Breast epithelium (tissue), 3 donors: ENCODE results near the gene RALGDS.

Experiments used
- POLR2A ChIP-seq: fragments of 450-650 bp; IDR thresholded peaks from one replicate; pipeline ENCODE4 v1.6.1; 2016; ENCODE audit warnings: antibody characterized with exemption, mild to moderate bottlenecking, moderate library complexity
- TF ChIP-seq, protein P1 (sequence below), 3 donors: fragments of 450-650 bp; IDR thresholded peaks; one replicate each; pipeline ENCODE4 v1.5.1; 2016 to 2017; ENCODE audit warnings: antibody characterized with exemption in 3 of 3, mild to moderate bottlenecking in 3 of 3, moderate library complexity in 3 of 3

DNA sequence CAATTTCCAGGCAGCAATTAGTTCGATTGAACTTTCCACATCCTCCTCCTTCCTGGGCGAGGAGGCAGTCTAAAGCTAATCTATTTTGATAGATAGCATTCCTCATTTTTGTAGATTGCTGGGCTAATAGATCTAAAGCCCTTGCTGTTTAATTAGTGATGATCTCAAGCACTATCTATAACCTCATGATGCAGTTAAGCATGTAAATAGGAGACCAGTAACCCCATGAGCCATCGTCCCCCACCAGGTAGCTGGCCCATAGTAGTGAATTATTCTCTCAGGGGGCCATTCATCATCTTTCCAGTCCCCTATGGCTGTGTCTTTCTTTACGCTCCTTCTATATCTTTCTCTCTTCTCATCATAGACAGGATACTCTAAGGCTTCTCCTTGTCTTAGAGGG is 44.3 kb downstream of the RALGDS start:
- no peak for TF ChIP-seq POLR2A
- TF ChIP-seq, protein P1, sequence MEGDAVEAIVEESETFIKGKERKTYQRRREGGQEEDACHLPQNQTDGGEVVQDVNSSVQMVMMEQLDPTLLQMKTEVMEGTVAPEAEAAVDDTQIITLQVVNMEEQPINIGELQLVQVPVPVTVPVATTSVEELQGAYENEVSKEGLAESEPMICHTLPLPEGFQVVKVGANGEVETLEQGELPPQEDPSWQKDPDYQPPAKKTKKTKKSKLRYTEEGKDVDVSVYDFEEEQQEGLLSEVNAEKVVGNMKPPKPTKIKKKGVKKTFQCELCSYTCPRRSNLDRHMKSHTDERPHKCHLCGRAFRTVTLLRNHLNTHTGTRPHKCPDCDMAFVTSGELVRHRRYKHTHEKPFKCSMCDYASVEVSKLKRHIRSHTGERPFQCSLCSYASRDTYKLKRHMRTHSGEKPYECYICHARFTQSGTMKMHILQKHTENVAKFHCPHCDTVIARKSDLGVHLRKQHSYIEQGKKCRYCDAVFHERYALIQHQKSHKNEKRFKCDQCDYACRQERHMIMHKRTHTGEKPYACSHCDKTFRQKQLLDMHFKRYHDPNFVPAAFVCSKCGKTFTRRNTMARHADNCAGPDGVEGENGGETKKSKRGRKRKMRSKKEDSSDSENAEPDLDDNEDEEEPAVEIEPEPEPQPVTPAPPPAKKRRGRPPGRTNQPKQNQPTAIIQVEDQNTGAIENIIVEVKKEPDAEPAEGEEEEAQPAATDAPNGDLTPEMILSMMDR (IDR thresholded peaks at IDR 0.05), result no peak
